ENCODE data around the gene PPIP5K1.

Gene PPIP5K1

DNA sequence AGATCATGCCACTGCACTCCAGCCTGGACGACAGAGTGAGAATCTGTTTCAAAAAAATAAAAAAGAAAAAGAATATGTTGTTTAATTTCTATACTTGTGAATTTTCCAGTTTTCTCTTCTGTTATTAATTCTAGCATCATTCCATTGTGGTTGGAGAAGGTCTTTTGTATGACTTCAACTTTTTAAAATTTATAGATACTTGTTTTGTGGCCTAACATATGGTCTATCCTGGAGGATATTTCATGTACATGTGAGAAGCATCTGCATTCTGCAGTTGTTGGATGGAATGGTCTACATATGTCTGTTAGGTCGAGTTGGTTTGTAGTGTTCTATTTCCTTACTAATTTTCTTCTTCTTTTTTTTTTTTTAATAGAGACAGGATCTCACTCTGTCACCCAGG lies 37.0 kb downstream of the PPIP5K1 start:
- no peak overlapping the region for H3K27ac ChIP-seq
- TF ChIP-seq, protein P1, sequence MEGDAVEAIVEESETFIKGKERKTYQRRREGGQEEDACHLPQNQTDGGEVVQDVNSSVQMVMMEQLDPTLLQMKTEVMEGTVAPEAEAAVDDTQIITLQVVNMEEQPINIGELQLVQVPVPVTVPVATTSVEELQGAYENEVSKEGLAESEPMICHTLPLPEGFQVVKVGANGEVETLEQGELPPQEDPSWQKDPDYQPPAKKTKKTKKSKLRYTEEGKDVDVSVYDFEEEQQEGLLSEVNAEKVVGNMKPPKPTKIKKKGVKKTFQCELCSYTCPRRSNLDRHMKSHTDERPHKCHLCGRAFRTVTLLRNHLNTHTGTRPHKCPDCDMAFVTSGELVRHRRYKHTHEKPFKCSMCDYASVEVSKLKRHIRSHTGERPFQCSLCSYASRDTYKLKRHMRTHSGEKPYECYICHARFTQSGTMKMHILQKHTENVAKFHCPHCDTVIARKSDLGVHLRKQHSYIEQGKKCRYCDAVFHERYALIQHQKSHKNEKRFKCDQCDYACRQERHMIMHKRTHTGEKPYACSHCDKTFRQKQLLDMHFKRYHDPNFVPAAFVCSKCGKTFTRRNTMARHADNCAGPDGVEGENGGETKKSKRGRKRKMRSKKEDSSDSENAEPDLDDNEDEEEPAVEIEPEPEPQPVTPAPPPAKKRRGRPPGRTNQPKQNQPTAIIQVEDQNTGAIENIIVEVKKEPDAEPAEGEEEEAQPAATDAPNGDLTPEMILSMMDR (conservative IDR thresholded peaks at IDR 0.05) = no peak

DNA sequence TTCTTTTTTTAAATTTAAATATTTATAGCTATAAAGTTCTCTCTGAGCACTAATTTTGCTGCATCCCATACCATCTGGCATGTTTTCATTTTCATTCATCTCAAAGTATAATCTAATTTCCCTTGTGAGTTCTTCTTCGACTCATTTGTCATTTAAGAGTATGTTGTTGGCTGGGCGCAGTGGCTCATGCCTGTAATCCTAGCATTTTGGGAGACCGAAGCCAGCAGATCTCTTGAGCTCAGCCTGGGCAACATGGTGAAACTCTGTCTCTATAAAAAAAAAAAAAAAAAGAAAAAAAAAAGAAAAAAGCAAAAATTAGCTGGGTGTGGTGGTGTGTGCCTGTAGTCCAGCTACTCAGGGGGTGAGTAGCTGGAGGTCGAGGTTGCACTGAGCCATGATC lies 37.8 kb downstream of the PPIP5K1 start:
- no peak overlapping the region for H3K27ac ChIP-seq
- TF ChIP-seq, protein P1 (conservative IDR thresholded peaks at IDR 0.05) = no peak

DNA sequence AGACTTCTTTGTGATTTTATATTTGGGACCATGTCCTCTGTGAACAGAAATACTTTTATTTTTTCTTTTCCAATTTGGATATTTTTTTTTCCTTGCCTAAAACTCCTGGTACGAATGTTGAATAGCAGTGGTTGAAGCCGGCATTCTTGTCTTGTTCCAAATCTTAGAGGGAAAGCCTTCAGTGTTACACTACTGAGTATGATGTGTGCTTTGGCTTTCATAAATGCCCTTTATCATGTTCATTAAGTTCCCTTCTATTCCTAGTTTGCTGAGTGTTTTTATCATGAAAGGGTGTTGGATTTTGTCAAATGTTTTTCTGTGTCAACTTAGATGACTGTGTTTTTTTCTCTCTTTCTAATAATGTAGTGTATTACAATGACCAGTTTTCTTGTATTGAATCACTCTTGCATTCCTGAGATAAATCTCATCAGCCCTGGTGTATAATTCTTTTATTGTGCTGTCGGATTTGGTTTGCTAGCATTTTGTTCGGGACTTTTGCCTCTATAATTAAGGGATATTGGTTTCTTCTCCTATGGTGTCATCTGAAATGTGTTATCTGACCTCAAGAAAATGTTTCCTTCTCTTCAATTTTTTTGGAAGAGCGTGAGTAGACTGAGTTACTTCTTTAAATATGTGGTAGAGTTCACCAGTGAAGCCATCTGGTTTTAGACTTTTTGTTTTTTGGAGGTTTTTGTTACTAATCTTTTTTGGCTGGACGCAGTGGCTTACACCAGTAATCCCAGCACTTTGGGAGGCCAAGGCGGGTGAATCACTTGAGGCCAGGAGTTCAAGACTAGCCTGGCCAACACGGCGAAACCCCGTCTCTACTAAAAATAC lies 39.3 kb downstream of the PPIP5K1 start:
- TF ChIP-seq, protein P1 (conservative IDR thresholded peaks at IDR 0.05) = no peak
- no peak overlapping the region for H3K27ac ChIP-seq

DNA sequence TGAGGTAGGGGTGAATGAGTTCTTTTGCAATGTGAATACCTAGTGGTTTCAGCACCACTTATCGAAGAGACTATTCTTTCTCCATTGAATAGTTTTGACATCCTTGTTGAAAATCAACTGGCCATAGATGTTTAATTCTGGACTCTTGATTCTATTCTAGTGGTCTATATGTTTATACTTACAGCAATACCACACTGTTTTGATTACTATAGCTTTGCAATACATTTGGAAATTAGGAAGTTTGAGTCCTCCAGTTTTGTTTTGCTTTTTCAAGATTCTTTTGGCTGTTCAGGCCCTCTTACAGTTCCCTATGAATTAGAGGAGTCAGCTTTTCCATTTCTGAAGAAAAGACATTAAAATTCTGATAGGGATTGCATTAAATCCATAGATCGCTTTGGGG lies 42.5 kb downstream of the PPIP5K1 start:
- TF ChIP-seq, protein P1 (conservative IDR thresholded peaks at IDR 0.05) = no peak
- H3K27ac ChIP-seq = no peak overlapping the region

DNA sequence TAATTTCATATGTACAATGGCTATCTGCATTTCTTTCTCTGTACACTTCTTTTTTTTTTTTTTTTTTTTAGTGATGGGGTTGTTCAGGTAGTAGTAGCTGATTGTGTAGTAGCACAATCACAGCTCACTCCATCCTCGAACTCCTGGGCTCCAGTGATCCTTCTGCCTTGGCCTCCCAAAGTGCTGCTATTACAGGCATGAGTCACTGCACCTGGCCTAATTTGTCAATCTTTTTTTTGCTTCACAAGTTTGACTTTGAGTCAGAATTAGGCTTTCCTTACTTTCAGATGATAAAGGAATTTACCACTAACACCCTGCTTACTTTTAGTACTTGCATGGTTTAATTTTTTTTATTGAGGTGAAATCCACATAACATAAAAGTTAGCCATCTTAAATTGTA lies 44.6 kb downstream of the PPIP5K1 start:
- no peak overlapping the region for H3K27ac ChIP-seq
- TF ChIP-seq, protein P1 (conservative IDR thresholded peaks at IDR 0.05) = no peak

DNA sequence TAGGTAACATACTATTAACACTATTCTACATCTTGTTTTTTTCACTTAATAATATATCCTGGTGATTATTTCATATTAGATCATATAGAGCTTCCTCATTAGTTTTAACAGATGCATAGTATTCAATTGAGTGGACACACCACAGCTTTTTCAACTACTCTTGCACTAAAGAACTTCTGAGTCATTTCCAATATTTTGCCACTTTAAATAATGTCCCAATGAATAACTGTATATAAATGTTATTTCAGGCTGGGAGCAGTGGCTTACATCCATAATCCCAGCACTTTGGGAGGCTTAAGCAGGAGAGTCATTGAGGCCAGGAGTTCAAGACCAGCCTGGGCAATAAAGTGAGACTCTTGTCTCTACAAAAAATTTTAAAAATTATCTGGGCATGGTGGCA lies 45.7 kb downstream of the PPIP5K1 start:
- no peak overlapping the region for H3K27ac ChIP-seq

DNA sequence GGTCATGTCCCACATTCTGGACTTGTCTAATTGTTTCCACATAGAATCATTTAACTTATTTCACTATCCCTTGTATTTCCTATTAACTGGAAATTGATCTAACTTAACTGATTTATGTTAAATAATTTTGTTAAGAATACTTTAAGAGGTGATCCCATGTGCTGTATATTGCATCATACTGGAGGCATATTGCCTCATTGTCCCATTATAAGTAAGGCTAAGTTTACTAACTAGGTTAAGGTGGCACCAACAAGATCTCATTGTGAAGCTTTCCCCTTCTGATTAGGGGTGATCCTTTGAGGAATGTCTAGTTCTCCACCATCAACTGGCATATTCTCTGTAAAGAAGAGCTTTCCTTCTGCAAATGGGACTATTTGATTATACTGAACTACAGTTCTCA lies 48.2 kb downstream of the PPIP5K1 start:
- H3K27ac ChIP-seq = no peak overlapping the region
- TF ChIP-seq, protein P1 (conservative IDR thresholded peaks at IDR 0.05) = no peak

More for the DNA sequence above, 45.7 kb downstream of the PPIP5K1 start:
- TF ChIP-seq, protein P1 (conservative IDR thresholded peaks at IDR 0.05) = no peak
